Stomach smooth muscle (tissue), 2 donors: ENCODE results near the gene BBC3.
"Not testable (repeated sequence)": the region's sequence is repeated elsewhere in the genome, so short reads cannot be mapped to it uniquely, and the experiment has no call there.

Source experiments
- H3K27ac ChIP-seq: one replicate; pipeline ENCODE4 v1.7.0; 2013; ENCODE audit warnings: mild to moderate bottlenecking, low read length, inconsistent platforms
- H3K27me3 ChIP-seq, 2 donors: one replicate each; pipeline ENCODE4 v1.7.0; 2013; ENCODE audit warnings: low read length in 2 of 2; ENCODE audit not compliant: insufficient read depth in 2 of 2, control insufficient read depth in 1 of 2
- H3K36me3 ChIP-seq, 2 donors: one replicate each; pipeline ENCODE4 v1.7.0; 2013; ENCODE audit warnings: low read length in 2 of 2; ENCODE audit not compliant: control insufficient read depth in 2 of 2, insufficient read depth in 2 of 2
- H3K4me1 ChIP-seq: one replicate; pipeline ENCODE4 v1.7.0; 2013; ENCODE audit warnings: low read length; ENCODE audit not compliant: control insufficient read depth, insufficient read depth
- H3K4me3 ChIP-seq, 2 donors: one replicate each; pipeline ENCODE4 v1.7.0; 2013; ENCODE audit warnings: low read length in 2 of 2
- H3K9ac ChIP-seq, 2 donors: one replicate each; pipeline ENCODE4 v1.7.0; 2013; ENCODE audit warnings: low read length in 2 of 2, mild to moderate bottlenecking in 1 of 2
- H3K9me3 ChIP-seq, 2 donors: one replicate each; pipeline ENCODE4 v1.7.0; 2013; ENCODE audit warnings: low read length in 2 of 2; ENCODE audit not compliant: control insufficient read depth in 2 of 2
- donor health status: healthy.
- donor health status: Pancreatic carcinoma.

Gene BBC3

DNA sequence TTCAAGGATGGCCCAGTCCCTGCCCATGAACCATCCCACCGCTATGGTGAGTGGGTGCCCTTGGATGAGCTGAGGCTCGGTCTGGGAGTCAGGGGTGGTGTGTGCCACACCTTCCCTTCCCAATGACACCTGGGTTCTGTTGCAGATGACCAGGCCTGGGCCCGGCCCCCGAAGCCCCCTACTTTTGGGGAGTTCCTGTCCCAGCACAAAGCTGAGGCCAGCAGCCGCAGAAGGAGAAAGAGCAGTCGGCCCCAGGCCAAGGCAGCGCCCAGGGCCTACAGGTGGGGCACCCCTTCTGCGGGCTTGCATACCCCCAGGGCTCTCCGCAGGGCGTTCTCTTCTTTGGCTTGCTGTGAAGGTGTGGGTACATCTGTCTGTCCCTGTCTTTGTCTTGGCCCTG lies 39.4 kb upstream of the BBC3 start:
- no peak overlapping the region for H3K9ac ChIP-seq
- peaks cover 29 to 31% of the 10 kb centered on the region in 2 donors for H3K36me3 ChIP-seq
- no peaks in the 10 kb centered on the region for H3K9me3 ChIP-seq
- H3K4me3 ChIP-seq, result no peak overlapping the region
- peaks cover 24% of the 10 kb centered on the region for H3K4me1 ChIP-seq
- H3K27me3 ChIP-seq, result no peaks in the 10 kb centered on the region
- no peak overlapping the region for H3K27ac ChIP-seq

DNA sequence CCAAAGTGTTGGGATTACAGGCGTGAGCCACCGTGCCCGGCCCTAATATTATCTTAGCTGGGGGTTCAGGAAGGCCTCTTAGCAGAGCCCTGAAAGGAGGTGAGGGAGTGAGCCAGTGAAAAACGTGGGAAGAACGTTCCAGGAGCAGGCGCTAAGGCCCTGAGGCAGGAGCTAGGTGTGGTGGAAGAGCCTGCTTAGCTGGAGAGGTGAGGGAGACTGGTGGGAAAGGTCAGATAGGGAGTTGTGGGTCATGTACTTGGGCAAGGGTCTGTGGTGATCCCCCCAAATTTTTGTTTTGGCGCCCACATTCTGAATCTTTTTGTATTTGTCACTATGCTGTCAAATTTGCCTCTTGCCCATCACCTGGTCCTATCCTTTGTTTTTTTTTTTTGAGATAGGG lies 38.6 kb upstream of the BBC3 start:
- Histone ChIP-seq H3K4me1 (peaks cover 17% of the 10 kb centered on the region), H3K36me3 (peaks cover 32 to 38% of the 10 kb centered on the region in 2 donors), H3K27me3 (no peaks in the 10 kb centered on the region), H3K4me3 (no peak overlapping the region), H3K9ac (no peak overlapping the region), H3K27ac (no peak overlapping the region), H3K9me3 (no peaks in the 10 kb centered on the region)

DNA sequence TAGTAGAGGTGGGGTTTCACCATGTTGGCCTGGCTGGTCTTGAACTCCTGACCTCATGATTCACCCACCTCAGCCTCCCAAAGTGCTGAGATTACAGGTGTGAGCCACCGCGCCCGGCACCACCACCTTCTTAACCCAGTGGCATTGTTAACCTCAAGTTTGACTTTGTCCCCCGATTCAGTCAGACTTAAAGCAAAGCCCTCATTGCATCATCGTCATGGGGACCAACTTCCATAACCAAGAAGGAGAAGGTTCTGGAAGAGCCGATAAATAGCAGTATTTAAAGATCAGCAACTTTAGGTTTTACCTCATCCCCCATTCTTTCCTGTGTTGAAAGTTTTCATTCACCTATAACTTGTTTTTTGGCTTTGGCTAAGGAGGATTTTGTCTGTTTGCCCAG lies 37.0 kb upstream of the BBC3 start:
- Histone ChIP-seq H3K4me3 (no peak overlapping the region), H3K27ac (no peak overlapping the region), H3K4me1 (peaks cover 8% of the 10 kb centered on the region), H3K9me3 (no peaks in the 10 kb centered on the region), H3K27me3 (no peaks in the 10 kb centered on the region), H3K36me3 (peaks cover 39 to 42% of the 10 kb centered on the region in 2 donors), H3K9ac (no peak overlapping the region)

DNA sequence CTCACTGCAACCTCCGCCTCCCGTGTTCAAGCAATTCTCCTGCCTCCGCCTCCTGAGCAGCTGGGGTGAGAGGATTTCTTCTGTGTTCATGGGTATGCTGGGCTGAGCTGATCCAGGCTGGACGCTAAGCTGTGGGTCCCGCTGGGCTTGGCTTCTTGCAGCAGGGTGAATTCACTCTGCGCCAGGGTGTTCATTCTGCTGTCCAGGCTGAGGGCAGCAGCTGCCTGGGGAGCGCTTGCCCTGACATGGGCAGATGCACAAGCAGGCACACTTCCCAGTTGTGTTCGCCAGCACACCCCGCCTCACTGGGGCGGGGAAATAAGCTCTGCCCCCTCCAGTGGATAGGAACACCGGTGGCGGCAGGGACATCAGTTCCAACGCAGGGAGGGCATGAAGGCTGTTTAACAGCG lies 36.4 kb upstream of the BBC3 start:
- peaks cover under 1% of the 10 kb centered on the region for H3K4me1 ChIP-seq
- H3K27me3 ChIP-seq, result no peaks in the 10 kb centered on the region
- H3K9ac ChIP-seq, result no peak overlapping the region
- H3K36me3 ChIP-seq, result peaks cover 41 to 42% of the 10 kb centered on the region in 2 donors
- no peaks in the 10 kb centered on the region for H3K9me3 ChIP-seq
- no peak overlapping the region for H3K4me3 ChIP-seq
- H3K27ac ChIP-seq, result no peak overlapping the region

DNA sequence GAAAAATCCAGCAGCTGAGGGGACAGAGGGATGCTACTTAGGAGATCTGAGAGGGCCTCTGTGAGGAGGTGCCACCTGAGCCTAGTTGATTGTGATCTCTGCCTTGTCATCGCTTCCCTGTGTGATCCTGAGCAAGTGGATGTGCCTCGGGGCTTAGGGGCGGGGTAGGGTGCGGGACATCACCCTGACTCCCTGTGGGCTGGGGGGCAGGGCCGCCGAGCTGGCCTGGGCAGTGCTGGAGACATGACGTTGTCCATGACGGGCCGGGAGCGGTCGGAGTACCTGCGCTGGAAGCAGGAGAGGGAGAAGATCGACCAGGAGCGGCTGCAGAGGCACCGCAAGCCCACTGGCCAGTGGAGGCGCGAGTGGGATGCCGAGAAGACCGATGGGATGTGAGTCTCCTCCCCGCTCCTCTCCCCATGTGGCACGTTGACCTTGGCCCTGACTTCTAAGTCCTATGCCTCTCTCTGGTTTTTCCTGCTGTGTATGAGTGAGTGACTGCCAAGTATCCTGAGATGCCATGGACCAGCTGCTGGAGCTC lies 35.5 kb upstream of the BBC3 start:
- no peak overlapping the region for H3K9ac ChIP-seq
- no peaks in the 10 kb centered on the region for H3K27me3 ChIP-seq
- no peak overlapping the region for H3K27ac ChIP-seq
- no peaks in the 10 kb centered on the region for H3K4me1 ChIP-seq
- no peak overlapping the region for H3K4me3 ChIP-seq
- no peaks in the 10 kb centered on the region for H3K9me3 ChIP-seq
- peaks cover 39 to 41% of the 10 kb centered on the region in 2 donors for H3K36me3 ChIP-seq

DNA sequence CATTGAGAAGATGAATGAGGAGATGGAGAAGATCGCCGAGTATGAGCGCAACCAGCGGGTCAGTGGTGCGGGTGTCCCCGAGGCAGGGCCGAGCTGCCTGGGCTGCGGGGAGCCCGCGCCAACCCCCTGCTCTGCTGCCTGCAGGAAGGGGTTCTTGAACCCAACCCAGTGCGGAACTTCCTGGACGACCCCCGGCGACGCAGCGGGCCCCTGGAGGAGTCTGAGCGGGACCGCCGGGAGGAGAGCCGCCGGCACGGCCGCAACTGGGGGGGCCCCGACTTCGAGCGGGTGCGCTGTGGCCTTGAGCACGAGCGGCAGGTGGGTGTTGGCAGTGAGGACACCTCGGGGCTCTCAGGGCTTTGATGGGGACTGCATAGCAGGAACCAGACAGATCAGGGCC lies 33.6 kb upstream of the BBC3 start:
- H3K27me3 ChIP-seq, result no peaks in the 10 kb centered on the region
- no peaks in the 10 kb centered on the region for H3K9me3 ChIP-seq
- no peak overlapping the region for H3K9ac ChIP-seq
- H3K27ac ChIP-seq, result no peak overlapping the region
- H3K36me3 ChIP-seq, result peaks cover 43 to 45% of the 10 kb centered on the region in 2 donors
- H3K4me1 ChIP-seq, result peaks cover 2% of the 10 kb centered on the region
- no peak overlapping the region for H3K4me3 ChIP-seq

DNA sequence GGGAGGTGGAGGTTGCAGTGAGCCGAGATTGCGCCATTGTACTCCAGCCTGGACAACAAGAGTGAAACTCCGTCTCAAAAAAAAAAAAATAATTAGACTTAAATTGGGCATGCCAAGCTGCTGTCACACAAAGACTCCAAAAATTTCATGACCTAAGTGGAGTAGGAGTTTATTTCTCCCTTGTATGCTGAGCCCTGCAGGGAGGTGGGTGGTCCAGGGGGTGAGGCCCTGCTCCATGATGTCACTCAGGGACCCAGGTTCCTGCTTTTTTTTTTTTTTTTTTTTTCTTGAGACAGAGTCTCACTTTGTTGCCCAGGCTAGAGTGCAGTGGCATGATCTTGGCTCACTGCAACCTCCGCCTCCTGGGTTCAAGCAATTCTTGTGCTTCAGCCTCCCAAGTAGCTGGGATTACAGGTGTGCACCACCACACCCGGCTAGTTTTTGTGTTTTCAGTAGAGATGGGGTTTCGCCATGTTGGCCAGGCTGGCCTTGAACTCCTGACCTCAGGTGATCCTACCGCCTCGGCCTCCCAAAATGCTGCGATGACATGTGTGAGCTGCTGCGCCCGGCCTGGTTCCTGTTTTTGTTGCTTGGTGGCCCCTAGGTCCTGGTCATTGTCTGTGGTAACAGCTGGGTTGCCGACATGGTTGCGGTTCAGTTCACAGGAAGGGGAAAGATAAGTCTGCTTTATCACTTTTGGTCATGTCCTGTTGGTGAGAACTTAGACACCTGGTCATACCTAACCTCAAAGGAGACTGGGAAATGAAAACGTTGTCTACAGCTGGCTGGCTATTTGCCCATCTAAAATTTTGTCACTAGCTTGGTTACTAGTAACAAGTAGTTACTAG lies 31.2 kb upstream of the BBC3 start:
- H3K36me3 ChIP-seq, result peaks cover 45 to 51% of the 10 kb centered on the region in 2 donors
- not testable (repeated sequence) for H3K4me3 ChIP-seq, H3K9ac ChIP-seq, H3K9me3 ChIP-seq, H3K27me3 ChIP-seq, H3K27ac ChIP-seq
- peaks cover 22% of the 10 kb centered on the region for H3K4me1 ChIP-seq

DNA sequence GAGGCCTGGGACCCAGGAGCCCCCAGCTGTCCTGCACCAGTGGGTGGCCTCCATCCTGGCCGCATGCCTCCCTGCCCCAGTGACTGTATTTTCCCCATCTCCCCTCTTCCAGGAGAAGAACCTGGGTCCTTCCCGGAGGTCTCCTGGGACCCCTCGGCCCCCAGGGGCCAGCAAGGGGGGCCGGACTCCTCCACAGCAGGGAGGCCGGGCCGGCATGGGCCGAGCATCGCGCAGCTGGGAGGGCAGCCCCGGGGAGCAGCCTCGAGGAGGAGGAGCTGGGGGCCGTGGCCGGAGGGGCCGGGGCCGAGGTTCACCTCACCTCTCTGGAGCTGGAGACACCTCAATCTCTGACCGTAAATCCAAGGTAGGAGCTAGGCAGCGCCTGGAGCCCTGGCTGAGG lies 29.5 kb upstream of the BBC3 start:
- Histone ChIP-seq H3K27me3 (no peaks in the 10 kb centered on the region), H3K9me3 (no peaks in the 10 kb centered on the region), H3K27ac (peak overlapping the region; percentile 37), H3K4me1 (peaks cover 27% of the 10 kb centered on the region), H3K9ac (no peak overlapping the region), H3K36me3 (peaks cover 38 to 43% of the 10 kb centered on the region in 2 donors), H3K4me3 (no peak overlapping the region)

DNA sequence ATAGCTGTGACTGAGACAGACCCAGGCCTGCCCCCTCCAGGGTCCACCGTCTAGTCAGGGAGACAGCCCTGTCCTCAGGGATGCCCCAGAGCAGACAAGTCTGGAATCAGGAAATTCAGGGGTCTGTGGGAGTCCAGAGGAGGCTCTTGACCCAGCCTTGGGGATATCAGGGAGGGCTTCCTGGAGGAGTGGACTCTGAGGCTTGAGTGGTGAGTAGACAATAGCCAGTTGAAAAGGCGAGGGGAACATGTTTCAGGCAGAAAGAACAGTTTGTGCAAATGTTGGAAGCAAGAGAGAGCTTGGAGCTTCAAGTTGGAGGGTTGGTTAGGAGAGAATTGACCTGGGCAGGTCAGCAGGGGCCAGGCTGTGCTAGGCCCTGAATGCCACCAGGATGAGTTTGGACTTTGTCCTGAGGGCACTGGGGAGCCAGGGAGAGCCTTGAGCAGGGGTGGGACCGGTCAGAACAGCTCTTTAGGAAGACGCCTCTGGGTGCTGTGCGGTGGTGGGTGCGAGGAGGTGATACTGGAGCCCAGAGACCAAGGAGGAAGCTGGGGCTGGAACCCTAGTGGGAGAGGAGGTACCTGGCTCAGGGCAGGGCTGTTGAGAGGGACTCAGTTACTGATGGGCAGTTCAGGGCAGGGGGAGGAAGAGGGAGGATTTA lies 28.0 kb upstream of the BBC3 start:
- Histone ChIP-seq H3K36me3 (peaks cover 30 to 31% of the 10 kb centered on the region in 2 donors), H3K4me3 (no peak overlapping the region), H3K9ac (peak overlapping the region in 1 of 2 donors; percentile 80), H3K4me1 (peaks cover 27% of the 10 kb centered on the region), H3K9me3 (no peaks in the 10 kb centered on the region), H3K27ac (peak overlapping the region; percentile 37), H3K27me3 (no peaks in the 10 kb centered on the region)

DNA sequence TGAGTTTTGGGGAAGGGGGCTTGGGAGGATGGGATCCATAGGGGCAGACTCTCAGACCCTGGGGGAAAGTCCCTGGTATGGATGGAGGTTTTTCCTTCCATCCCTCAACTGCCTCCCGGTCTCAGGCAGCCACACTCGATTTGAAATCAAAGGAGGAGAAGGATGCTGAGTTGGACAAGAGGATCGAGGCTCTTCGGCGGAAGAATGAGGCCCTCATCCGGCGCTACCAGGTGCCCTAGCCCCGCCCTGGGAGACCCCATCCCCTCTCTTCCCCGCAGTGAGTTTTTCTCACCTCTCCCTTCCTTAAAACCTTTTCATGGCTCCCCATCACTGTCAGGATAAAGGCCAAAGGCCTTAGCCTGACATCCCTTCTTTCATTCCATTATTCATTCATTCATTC lies 27.4 kb upstream of the BBC3 start:
- Histone ChIP-seq H3K27ac (peak overlapping the region; percentile 93), H3K27me3 (no peaks in the 10 kb centered on the region), H3K4me3 (peak overlapping the region; percentile 74 to 75), H3K4me1 (peaks cover 27% of the 10 kb centered on the region), H3K9ac (peak overlapping the region; percentile 80 to 82), H3K36me3 (peaks cover 30 to 31% of the 10 kb centered on the region in 2 donors), H3K9me3 (no peaks in the 10 kb centered on the region)
